Measurements from ENCODE around the gene CARS2.

- TF ChIP-seq EZH2 (IDR thresholded peaks at IDR 0.05; ENCODE audit: low read depth, low read length, severe bottlenecking): no peak
- no peak for TF ChIP-seq POLR2A (IDR thresholded peaks at IDR 0.05; ENCODE audit: control extremely low read depth in 1 of 2, low read depth in 2 of 2, low read length in 2 of 2)
- TF ChIP-seq BCL11A (IDR thresholded peaks at IDR 0.05; ENCODE audit: low read depth in 2 of 2, low read length in 2 of 2): no peak
- TF ChIP-seq RAD21 (IDR thresholded peaks at IDR 0.05 in 1 of 2, conservative IDR thresholded peaks at IDR 0.05 in 1 of 2; ENCODE audit: low read depth in 2 of 2, low read length in 2 of 2): no peak
- no peak for TF ChIP-seq CTCF (IDR thresholded peaks at IDR 0.05; ENCODE audit: control extremely low read depth in 1 of 3, insufficient read depth in 1 of 3, low read depth in 1 of 3, low read length in 3 of 3)
- no peak for TF ChIP-seq JUN (IDR thresholded peaks at IDR 0.05; ENCODE audit: low read depth, low read length)
- no peak for TF ChIP-seq CREB1 (IDR thresholded peaks at IDR 0.05)
- TF ChIP-seq TCF12 (IDR thresholded peaks at IDR 0.05; ENCODE audit: low read depth, low read length): no peak
- TF ChIP-seq ATF3 (IDR thresholded peaks at IDR 0.05; ENCODE audit: insufficient read depth, low read depth, low read length): no peak
- no peak for TF ChIP-seq YY1 (IDR thresholded peaks at IDR 0.05; ENCODE audit: low read depth, low read length)
- TF ChIP-seq TEAD4 (IDR thresholded peaks at IDR 0.05; ENCODE audit: low read depth, low read length): no peak
- TF ChIP-seq SP2 (IDR thresholded peaks at IDR 0.05; ENCODE audit: low read length): no peak
- TF ChIP-seq TAF1 (IDR thresholded peaks at IDR 0.05; ENCODE audit: low read depth, low read length): no peak
Observed at GRCh38 chr13:110647365-110647737, 58.6 kb downstream of the CARS2 start.

All from H1 (cell line).